Esophagus muscularis mucosa (tissue), 4 donors: Measurements from ENCODE around the gene ROBO2. TPM values are rescaled to one million over a fixed set of nuclear protein-coding genes. Genes with fewer than 3 reads are reported as not detected.

Experiments used
- DNase-seq: peaks from one replicate; pipeline ENCODE4 v3.0.0-alpha.2; 2017; ENCODE audit errors: extremely low spot score
- H3K27ac ChIP-seq, 4 donors: fragments of 200-600 bp; sonication (generic); replicated peaks in 1 of 4; 1 replicate in 3 of 4; 2 replicates in 1 of 4; pipeline ENCODE4 v1.5.1; 2016 to 2019; ENCODE audit warnings: mild to moderate bottlenecking in 1 of 4
- H3K27me3 ChIP-seq, 4 donors: fragments of 200-600 bp; sonication (generic); one replicate each; pipeline versions ENCODE4 v1.5.1 to v1.6.0; 2016 to 2019
- H3K36me3 ChIP-seq, 4 donors: fragments of 200-600 bp; sonication (generic); one replicate each; pipeline ENCODE4 v1.5.1; 2016 to 2019
- H3K4me1 ChIP-seq, 4 donors: fragments of 200-600 bp; sonication (generic); one replicate each; pipeline ENCODE4 v1.5.1; 2016 to 2019
- H3K4me3 ChIP-seq, 4 donors: fragments of 200-600 bp; sonication (generic); 1 replicate in 2 of 4; 2 replicates in 2 of 4; pipeline ENCODE4 v1.5.1; 2016 to 2019; ENCODE audit warnings: mild to moderate bottlenecking in 4 of 4, moderate library complexity in 1 of 4
- H3K9me3 ChIP-seq, 4 donors: fragments of 200-600 bp; sonication (generic); 1 replicate in 3 of 4; 2 replicates in 1 of 4; pipeline ENCODE4 v1.5.1; 2016 to 2019
- EP300 ChIP-seq: sonication (generic); formaldehyde crosslinking; IDR thresholded peaks from one replicate; pipeline ENCODE4 v1.6.1; 2017; ENCODE audit warnings: antibody characterized with exemption
- POLR2A ChIP-seq: fragments of 450-650 bp; IDR thresholded peaks from one replicate; pipeline ENCODE4 v1.6.1; 2017; ENCODE audit warnings: antibody characterized with exemption, moderate library complexity, mild to moderate bottlenecking, low read depth
- POLR2AphosphoS5 ChIP-seq, 2 donors: sonication (generic); formaldehyde crosslinking; IDR thresholded peaks; one replicate each; pipeline ENCODE4 v1.6.1; 2017; ENCODE audit warnings: antibody characterized with exemption in 2 of 2
- WGBS: methylation state at CpG from one replicate; pipeline ENCODE4 v1.1.5; 2018; 5-methylcytosine and 5-hydroxymethylcytosine counted together
- intact Hi-C: fragments of 100-400 bp; cut with DNase I; formaldehyde crosslinking; loops from one replicate; pipeline ENCODE4 v1.15.1; 2023
- total RNA-seq, 4 donors: library from RNA; depleted of rRNA; stranded (reverse); fragments of >200 nt; gene quantifications; one replicate each; pipeline versions ENCODE4 v1.1.0 to v1.2.1, GENCODE V29; 2016
- TF ChIP-seq, protein P1 (sequence below), 3 experiments: fragments of 200-600 bp in 2 of 3; fragments of 450-650 bp in 1 of 3; sonication (generic) in 2 of 3; IDR thresholded peaks; one replicate each; pipeline ENCODE4 v1.5.1; 2017 to 2019; ENCODE audit warnings: antibody characterized with exemption in 3 of 3, mild to moderate bottlenecking in 2 of 3, moderate library complexity in 1 of 3

The ROBO2 gene
- total RNA-seq, 4 donors from 2014 or later: 0.83 to 2.1 (median 1.3) TPM

DNA sequence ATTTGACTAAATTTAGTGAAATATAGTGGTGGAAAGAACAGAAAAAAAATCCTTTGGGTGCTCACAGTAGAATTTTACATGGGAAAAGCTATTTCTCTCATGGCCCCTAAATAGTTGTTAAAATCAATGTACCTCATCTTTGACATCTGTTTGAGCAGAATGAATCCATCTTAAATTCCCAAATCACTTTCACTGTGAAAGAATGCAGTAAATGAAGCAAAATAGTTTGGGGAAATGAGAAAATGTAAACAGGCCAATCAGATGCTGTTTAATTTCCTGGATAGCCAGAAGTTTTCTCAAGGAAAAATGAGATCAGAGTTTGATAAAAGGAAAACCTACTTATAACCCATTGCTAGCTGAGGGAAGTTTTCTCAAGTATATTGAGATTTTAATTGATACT is 406.9 kb downstream of the ROBO2 start:
- H3K36me3 ChIP-seq: no peaks in the 10 kb centered on the region
- no peak for DNase-seq
- intact Hi-C loops: no loop called here
- no peaks in the 10 kb centered on the region for H3K4me1 ChIP-seq
- no peaks in the 10 kb centered on the region for H3K9me3 ChIP-seq
- no peaks in the 10 kb centered on the region for H3K27me3 ChIP-seq
- TF ChIP-seq POLR2AphosphoS5 (IDR thresholded peaks at IDR 0.05): no peak
- TF ChIP-seq, protein P1, sequence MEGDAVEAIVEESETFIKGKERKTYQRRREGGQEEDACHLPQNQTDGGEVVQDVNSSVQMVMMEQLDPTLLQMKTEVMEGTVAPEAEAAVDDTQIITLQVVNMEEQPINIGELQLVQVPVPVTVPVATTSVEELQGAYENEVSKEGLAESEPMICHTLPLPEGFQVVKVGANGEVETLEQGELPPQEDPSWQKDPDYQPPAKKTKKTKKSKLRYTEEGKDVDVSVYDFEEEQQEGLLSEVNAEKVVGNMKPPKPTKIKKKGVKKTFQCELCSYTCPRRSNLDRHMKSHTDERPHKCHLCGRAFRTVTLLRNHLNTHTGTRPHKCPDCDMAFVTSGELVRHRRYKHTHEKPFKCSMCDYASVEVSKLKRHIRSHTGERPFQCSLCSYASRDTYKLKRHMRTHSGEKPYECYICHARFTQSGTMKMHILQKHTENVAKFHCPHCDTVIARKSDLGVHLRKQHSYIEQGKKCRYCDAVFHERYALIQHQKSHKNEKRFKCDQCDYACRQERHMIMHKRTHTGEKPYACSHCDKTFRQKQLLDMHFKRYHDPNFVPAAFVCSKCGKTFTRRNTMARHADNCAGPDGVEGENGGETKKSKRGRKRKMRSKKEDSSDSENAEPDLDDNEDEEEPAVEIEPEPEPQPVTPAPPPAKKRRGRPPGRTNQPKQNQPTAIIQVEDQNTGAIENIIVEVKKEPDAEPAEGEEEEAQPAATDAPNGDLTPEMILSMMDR (IDR thresholded peaks at IDR 0.05): no peak
- H3K27ac ChIP-seq: no peak overlapping the region
- H3K4me3 ChIP-seq: no peak overlapping the region

DNA sequence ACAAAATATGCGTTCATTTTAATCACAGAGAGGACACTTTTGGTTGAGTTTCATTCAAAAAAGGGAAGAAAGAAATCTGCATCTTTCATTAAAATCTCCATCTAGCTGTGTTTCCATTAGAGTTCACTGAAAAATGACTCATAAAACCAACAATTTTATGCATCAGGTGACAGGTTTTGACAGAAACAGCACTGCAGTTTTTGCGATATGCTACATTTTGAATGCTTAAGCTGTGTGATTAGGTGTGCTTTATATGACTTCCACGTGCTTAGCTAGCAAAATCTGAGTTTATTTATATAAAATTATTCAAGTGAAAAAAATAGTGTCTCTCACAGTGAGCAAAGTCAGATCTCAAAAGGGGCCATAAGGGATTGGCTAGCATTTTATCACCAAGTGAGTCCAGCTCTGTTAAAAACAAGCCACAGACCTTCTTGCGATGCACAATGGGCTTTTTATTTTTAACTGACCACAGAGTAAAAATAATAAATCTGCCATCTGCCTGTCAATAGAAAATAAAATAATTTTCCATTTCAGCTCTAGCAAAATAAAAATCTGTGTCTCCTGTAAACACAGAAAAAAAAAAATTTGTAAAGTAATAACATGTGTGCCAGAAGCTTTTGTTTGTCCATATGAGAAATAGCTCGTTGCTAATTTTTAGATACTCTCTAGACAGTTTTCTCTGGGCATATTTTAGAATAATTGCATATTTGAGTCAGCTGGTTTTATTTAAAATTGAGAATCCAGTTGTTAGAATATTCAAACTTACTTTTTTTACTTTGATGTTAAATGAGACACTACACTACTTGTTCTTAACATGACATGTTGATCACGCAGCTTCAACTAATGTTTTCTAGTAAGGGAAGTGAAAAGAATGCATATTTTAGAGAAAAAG is 409.8 kb downstream of the ROBO2 start:
- Histone ChIP-seq H3K4me3 (no peak overlapping the region), H3K27ac (no peak overlapping the region), H3K36me3 (no peaks in the 10 kb centered on the region), H3K9me3 (peaks cover 0 to 6% (median 0%) of the 10 kb centered on the region in 4 donors), H3K27me3 (no peaks in the 10 kb centered on the region), H3K4me1 (no peaks in the 10 kb centered on the region)
- TF ChIP-seq, protein P1 (IDR thresholded peaks at IDR 0.05): no peak
- TF ChIP-seq POLR2AphosphoS5 (IDR thresholded peaks at IDR 0.05) (no peak), POLR2A (no peak), EP300 (no peak)
- DNase-seq: no peak
- intact Hi-C loops: no loop called here
- 63% methylated on average over 6 of the region's 6 CpGs for WGBS

DNA sequence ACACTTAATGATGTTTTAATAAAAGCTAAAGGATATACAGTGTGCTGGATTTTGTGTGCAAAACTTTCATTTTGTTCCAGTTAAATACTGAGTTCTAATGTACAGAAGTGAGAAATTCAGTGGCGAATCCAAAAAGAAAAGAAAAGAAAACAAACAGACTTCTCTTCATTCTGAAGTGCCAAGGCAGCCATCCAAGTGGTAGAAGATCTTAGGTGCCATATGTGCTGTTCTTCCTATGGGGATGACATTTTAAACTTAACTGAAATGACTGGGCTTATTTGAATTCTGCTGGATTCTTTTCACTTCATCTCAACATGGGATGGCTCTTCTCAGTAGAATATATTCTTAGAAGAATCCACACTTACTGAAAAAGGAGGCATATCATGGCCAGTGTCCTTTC is 416.5 kb downstream of the ROBO2 start:
- TF ChIP-seq POLR2AphosphoS5 (IDR thresholded peaks at IDR 0.05): no peak
- no peak for TF ChIP-seq EP300
- TF ChIP-seq, protein P1 (IDR thresholded peaks at IDR 0.05): no peak
- no peak for TF ChIP-seq POLR2A
- H3K4me3 ChIP-seq: no peak overlapping the region
- WGBS: 63% methylated on average over 1 of the region's 1 CpG
- H3K27me3 ChIP-seq: no peaks in the 10 kb centered on the region
- no peak overlapping the region for H3K27ac ChIP-seq
- H3K36me3 ChIP-seq: no peaks in the 10 kb centered on the region
- intact Hi-C loops: no loop called here
- H3K9me3 ChIP-seq: peaks cover 0 to 6% (median 0%) of the 10 kb centered on the region in 4 donors
- no peak for DNase-seq
- H3K4me1 ChIP-seq: no peaks in the 10 kb centered on the region

DNA sequence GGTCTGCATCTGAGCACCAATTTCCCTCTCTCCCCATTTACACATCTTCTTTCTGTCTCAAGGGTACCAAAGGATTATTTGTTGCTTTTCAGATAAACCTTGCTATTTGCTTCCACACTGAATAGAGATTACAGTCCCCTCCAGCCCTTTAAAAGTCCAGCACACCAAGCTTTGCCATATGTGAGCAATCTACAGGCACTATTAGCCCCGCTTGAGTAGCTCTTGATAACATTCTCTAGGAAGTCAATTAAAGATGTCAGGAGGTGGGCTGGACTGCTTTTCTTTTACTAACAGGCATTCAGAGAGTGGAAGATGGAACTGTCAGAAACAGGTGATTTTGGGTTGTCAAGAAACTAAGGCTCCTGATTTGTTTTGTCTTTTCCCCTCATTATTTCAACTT is 417.0 kb downstream of the ROBO2 start:
- TF ChIP-seq EP300 (no peak), POLR2AphosphoS5 (IDR thresholded peaks at IDR 0.05) (no peak), POLR2A (no peak)
- TF ChIP-seq, protein P1 (IDR thresholded peaks at IDR 0.05): no peak
- Histone ChIP-seq H3K36me3 (no peaks in the 10 kb centered on the region), H3K4me3 (no peak overlapping the region), H3K27ac (no peak overlapping the region), H3K9me3 (peaks cover 0 to 6% (median 0%) of the 10 kb centered on the region in 4 donors), H3K27me3 (no peaks in the 10 kb centered on the region), H3K4me1 (no peaks in the 10 kb centered on the region)
- intact Hi-C loops: no loop called here
- WGBS: 76% methylated on average over 1 of the region's 1 CpG
- DNase-seq: no peak
